Activated CD8-positive, alpha-beta T cell treated with anti-CD3 and anti-CD28 coated beads for 36 hours (primary cell): Measurements from ENCODE around the gene LRBA. TPM values are rescaled to one million over a fixed set of nuclear protein-coding genes. Genes with fewer than 3 reads are reported as not detected.

ENCODE experiments used
- ATAC-seq: fragments of 200-7000 bp; cut with Tn5 transposase; one replicate; pipeline ENCODE4 v1.10.0; 2021; ENCODE audit warnings: mild to moderate bottlenecking, moderate library complexity
- CTCF ChIA-PET: fragments of 350-600 bp; sonication (Branson Sonifier 250); formaldehyde crosslinking; loops from one replicate; lab custom pipeline; 2021; ENCODE audit warnings: antibody characterized with exemption; lab: Charles Lee
- POLR2A ChIA-PET: fragments of 350-600 bp; sonication (Branson Sonifier 250); formaldehyde crosslinking; loops from one replicate; lab custom pipeline; 2021; ENCODE audit warnings: antibody characterized with exemption; lab: Charles Lee
- DNase-seq: peaks from one replicate; pipeline ENCODE4 v3.0.0-alpha.2; 2020
- H3K27ac Mint-ChIP-seq: one replicate; pipeline ENCODE4 v1.8.0; 2021; ENCODE audit warnings: mild to moderate bottlenecking, mixed read lengths
- H3K27me3 Mint-ChIP-seq: one replicate; pipeline ENCODE4 v1.8.0; 2021; ENCODE audit warnings: mixed read lengths
- H3K36me3 Mint-ChIP-seq: one replicate; pipeline ENCODE4 v1.8.0; 2021; ENCODE audit warnings: low read depth, mixed read lengths
- H3K4me1 Mint-ChIP-seq: one replicate; pipeline ENCODE4 v1.8.0; 2021; ENCODE audit warnings: low read depth, mixed read lengths
- H3K4me3 Mint-ChIP-seq: one replicate; pipeline ENCODE4 v1.8.0; 2021; ENCODE audit warnings: mild to moderate bottlenecking, moderate library complexity, mixed read lengths
- H3K9me3 Mint-ChIP-seq: one replicate; pipeline ENCODE4 v1.8.0; 2021; ENCODE audit warnings: mixed read lengths
- intact Hi-C: fragments of 100-400 bp; cut with micrococcal nuclease; formaldehyde crosslinking; loops from one replicate; pipeline ENCODE4 v1.10.0; 2022
- total RNA-seq, 2 experiments: library from RNA; stranded (reverse); gene quantifications; one replicate each; pipeline ENCODE4 v1.2.3, GENCODE V29; 2021
- TF ChIP-seq, protein P1 (sequence below): fragments of 200-600 bp; IDR thresholded peaks from one replicate; pipeline ENCODE4 v1.8.0; 2022; ENCODE audit warnings: antibody characterized with exemption, mild to moderate bottlenecking

LRBA gene
- total RNA-seq, 2 experiments from 2014 or later = 48.1 to 52.5 TPM

DNA sequence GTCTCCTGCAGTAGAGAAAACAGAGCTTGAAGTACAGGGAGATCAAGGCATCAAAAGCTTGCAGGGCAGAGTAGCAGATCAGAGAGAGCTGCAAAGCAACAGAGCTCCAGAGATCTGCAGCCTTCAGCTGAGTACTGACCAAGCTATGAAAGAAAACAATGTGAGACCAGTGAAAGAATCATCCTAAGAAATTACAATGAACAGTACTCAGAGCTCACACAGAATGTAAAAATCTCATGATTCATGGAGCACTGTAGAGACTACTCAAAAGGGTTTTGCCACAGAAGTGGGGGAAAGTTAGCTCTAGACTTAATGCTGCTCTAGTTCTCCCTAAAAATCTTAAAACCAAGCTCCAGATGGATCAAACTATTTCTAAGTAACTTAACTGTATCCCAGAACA lies 513.1 kb downstream of the LRBA start:
- POLR2A ChIA-PET = no interaction called here
- intact Hi-C loops = no loop called here
- Mint-ChIP-seq H3K4me1 (no peaks in the 10 kb centered on the region), H3K27ac (no peak overlapping the region), H3K36me3 (peaks cover 15% of the 10 kb centered on the region), H3K4me3 (no peak overlapping the region), H3K27me3 (no peaks in the 10 kb centered on the region), H3K9me3 (peaks cover 3% of the 10 kb centered on the region)
- ATAC-seq = no peak
- TF ChIP-seq, protein P1, sequence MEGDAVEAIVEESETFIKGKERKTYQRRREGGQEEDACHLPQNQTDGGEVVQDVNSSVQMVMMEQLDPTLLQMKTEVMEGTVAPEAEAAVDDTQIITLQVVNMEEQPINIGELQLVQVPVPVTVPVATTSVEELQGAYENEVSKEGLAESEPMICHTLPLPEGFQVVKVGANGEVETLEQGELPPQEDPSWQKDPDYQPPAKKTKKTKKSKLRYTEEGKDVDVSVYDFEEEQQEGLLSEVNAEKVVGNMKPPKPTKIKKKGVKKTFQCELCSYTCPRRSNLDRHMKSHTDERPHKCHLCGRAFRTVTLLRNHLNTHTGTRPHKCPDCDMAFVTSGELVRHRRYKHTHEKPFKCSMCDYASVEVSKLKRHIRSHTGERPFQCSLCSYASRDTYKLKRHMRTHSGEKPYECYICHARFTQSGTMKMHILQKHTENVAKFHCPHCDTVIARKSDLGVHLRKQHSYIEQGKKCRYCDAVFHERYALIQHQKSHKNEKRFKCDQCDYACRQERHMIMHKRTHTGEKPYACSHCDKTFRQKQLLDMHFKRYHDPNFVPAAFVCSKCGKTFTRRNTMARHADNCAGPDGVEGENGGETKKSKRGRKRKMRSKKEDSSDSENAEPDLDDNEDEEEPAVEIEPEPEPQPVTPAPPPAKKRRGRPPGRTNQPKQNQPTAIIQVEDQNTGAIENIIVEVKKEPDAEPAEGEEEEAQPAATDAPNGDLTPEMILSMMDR = no peak
- no peak for DNase-seq
- CTCF ChIA-PET = no interaction called here

DNA sequence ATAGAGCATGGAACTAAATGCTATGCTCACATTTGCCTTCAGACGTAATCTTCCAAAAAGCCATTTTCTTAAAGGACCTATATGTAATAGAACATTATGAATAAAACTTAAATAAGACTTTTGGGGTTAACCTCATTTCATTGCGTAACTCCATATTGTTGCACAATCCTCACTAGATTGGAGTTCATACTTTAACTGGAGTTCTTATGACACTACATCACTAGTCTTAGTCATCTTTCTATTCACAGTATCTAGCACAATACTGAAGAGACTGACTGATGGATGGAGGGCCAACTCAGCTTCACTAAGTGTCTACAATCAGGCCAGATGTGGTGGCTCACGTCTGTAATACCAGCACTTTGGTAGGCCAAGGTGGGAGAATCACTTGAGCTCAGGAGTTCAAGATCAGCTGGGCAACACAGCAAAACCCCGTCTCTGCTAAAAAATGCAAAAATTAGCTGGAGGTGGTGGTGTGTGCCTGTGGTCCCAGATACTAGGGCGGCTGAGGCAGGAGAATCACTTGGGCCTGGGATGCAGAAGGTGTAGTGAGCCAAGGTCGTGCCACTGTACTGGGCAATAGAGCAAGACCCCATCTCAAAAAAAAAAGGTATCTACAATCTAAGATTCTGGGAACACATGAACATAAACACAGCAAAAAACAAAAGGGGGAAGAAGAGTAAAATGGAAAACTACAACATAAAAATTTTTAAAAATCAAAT lies 513.9 kb downstream of the LRBA start:
- CTCF ChIA-PET = no interaction called here
- POLR2A ChIA-PET = no interaction called here
- ATAC-seq (no peak), DNase-seq (no peak)
- Mint-ChIP-seq H3K27me3 (no peaks in the 10 kb centered on the region), H3K4me3 (no peak overlapping the region), H3K27ac (no peak overlapping the region), H3K9me3 (peaks cover 3% of the 10 kb centered on the region), H3K36me3 (peaks cover 15% of the 10 kb centered on the region), H3K4me1 (no peaks in the 10 kb centered on the region)
- intact Hi-C loops = no loop called here
- TF ChIP-seq, protein P1 = no peak

DNA sequence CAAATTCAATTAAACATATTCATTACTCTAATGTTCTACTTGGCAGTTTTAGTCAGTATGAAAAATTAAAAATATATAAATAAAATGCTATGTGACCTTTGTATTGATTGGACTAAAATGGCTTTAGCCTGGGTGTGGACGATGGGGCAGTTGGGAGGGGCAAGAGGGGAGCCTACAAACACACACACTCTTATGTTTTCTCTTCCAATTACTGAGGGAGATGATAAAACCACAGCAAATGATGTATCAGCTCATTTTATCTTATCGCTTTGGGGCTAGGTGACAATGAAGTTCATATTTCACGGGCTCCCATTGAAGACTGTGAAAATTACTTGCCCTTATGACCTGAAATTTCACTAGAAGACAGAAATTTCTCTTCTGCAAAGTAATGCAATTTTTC lies 517.5 kb downstream of the LRBA start:
- H3K27me3 Mint-ChIP-seq = no peaks in the 10 kb centered on the region
- peaks cover 8% of the 10 kb centered on the region for H3K36me3 Mint-ChIP-seq
- H3K4me3 Mint-ChIP-seq = no peak overlapping the region
- ATAC-seq = no peak
- intact Hi-C loops = no loop called here
- no peak overlapping the region for H3K27ac Mint-ChIP-seq
- H3K4me1 Mint-ChIP-seq = no peaks in the 10 kb centered on the region
- H3K9me3 Mint-ChIP-seq = peaks cover 3% of the 10 kb centered on the region
- no peak for DNase-seq
- TF ChIP-seq, protein P1 = no peak
- ChIA-PET POLR2A (no interaction called here), CTCF (no interaction called here)

DNA sequence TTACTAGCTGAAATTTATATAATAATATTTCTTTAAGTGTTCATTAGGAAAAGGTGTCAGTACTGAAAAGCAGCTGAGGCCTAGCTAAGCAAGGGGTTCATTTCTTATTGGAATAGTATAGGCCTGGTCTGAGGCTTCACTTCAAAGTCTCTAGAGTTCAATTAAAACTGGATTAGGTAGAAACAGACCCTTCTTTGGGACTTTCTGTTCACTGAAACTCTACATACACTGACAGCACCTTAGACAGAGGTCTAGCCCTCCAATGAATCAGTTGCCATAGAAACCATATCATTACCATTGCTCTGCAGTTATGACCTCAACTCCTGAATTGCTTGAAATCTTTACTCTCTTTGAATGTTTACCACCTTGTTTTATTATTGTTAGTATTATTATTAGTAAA lies 519.5 kb downstream of the LRBA start:
- DNase-seq (no peak), ATAC-seq (no peak)
- Mint-ChIP-seq H3K9me3 (no peaks in the 10 kb centered on the region), H3K27me3 (no peaks in the 10 kb centered on the region), H3K4me1 (no peaks in the 10 kb centered on the region), H3K27ac (no peak overlapping the region), H3K4me3 (no peak overlapping the region), H3K36me3 (no peaks in the 10 kb centered on the region)
- ChIA-PET POLR2A (no interaction called here), CTCF (no interaction called here)
- TF ChIP-seq, protein P1 = no peak
- intact Hi-C loops = no loop called here

DNA sequence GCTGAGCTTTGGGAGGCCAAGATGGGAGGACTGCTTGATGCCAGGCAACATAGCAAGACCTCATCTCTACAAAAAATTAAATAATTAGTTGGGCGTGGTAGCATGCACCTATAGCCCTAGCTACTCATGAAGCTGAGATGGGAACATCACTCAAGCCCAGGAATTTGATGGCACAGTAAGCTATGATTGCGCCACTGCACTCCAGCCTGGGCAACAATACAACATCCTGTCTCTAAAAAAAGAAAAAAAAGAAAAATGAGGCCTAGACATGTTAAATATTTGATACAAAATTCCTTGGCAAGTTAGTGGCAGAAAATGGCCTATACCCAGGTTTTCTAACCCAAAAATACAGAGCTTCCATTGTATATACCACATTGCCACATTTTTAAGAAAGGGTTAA lies 521.2 kb downstream of the LRBA start:
- POLR2A ChIA-PET = no interaction called here
- intact Hi-C loops = no loop called here
- H3K4me3 Mint-ChIP-seq = no peak overlapping the region

More for the DNA sequence above, 521.2 kb downstream of the LRBA start:
- Mint-ChIP-seq H3K27me3 (no peaks in the 10 kb centered on the region), H3K4me1 (no peaks in the 10 kb centered on the region), H3K36me3 (peaks cover 8% of the 10 kb centered on the region), H3K27ac (no peak overlapping the region), H3K9me3 (no peaks in the 10 kb centered on the region)
- CTCF ChIA-PET = no interaction called here
- TF ChIP-seq, protein P1 = no peak
- DNase-seq = no peak
- ATAC-seq = no peak
